IPS-NIHi11 (cell line): ENCODE results near the gene TMEM151A.
"Not testable (repeated sequence)": the region's sequence is repeated elsewhere in the genome, so short reads cannot be mapped to it uniquely, and the experiment has no call there.

Experiments used
- DNase-seq: peaks from one replicate; pipeline ENCODE4 v3.0.0; 2012; ENCODE audit warnings: mixed read lengths, low spot score

The TMEM151A gene

GRCh38 chr11:66309475-66309874, 17.8 kb downstream of the TMEM151A start:
- DNase-seq: no peak

GRCh38 chr11:66310324-66310723, 18.6 kb downstream of the TMEM151A start:
- no peak for DNase-seq

- not testable (repeated sequence) for DNase-seq
These were observed 19.2 kb downstream of the TMEM151A start for GRCh38 chr11:66310803-66311440.

GRCh38 chr11:66311470-66311964, 19.8 kb downstream of the TMEM151A start:
- DNase-seq: no peak

- DNase-seq: peak; percentile 82
These were observed 20.4 kb downstream of the TMEM151A start for GRCh38 chr11:66311965-66312548.

GRCh38 chr11:66312549-66313320, 21.0 kb downstream of the TMEM151A start:
- peak; percentile 93 for DNase-seq

GRCh38 chr11:66313321-66314185, 21.9 kb downstream of the TMEM151A start:
- peak; percentile 56 for DNase-seq

- no peak for DNase-seq
These were observed 22.4 kb downstream of the TMEM151A start for GRCh38 chr11:66314186-66314501.

GRCh38 chr11:66314561-66315497, 23.1 kb downstream of the TMEM151A start:
- no peak for DNase-seq

GRCh38 chr11:66315498-66315885, 23.8 kb downstream of the TMEM151A start:
- DNase-seq: no peak

- no peak for DNase-seq
These were observed 24.5 kb downstream of the TMEM151A start for GRCh38 chr11:66315921-66316811.

- DNase-seq: peak; percentile 70
These were observed 25.2 kb downstream of the TMEM151A start, which contains the start of gene CD248 for GRCh38 chr11:66316849-66317251. Gene CD248, minus strand, starts transcription at chr11:66317044. Its CDS starts 17 bp downstream, at chr11:66317027.

GRCh38 chr11:66317322-66317722, 25.6 kb downstream of the TMEM151A start:
- DNase-seq: no peak

- no peak for DNase-seq
These were observed 26.3 kb downstream of the TMEM151A start for GRCh38 chr11:66317723-66318599.

GRCh38 chr11:66318600-66318970, 26.9 kb downstream of the TMEM151A start:
- no peak for DNase-seq

- DNase-seq: not testable (repeated sequence)
These were observed 28.6 kb downstream of the TMEM151A start for GRCh38 chr11:66320289-66320688.

- not testable (repeated sequence) for DNase-seq
These were observed 29.1 kb downstream of the TMEM151A start for GRCh38 chr11:66320748-66321147.

GRCh38 chr11:66321606-66322005, 29.9 kb downstream of the TMEM151A start:
- DNase-seq: no peak
